DND-41 (cell line): ENCODE measurements around the gene MEMO1.
"Not testable (repeated sequence)": the region's sequence is repeated elsewhere in the genome, so short reads cannot be mapped to it uniquely, and the experiment has no call there.

Source experiments
- EZH2 ChIP-seq: IDR thresholded peaks from 3 replicates; pipeline ENCODE4 v1.6.1; 2012; ENCODE audit warnings: borderline replicate concordance, low read depth, mild to moderate bottlenecking, moderate library complexity, low read length, inconsistent platforms; ENCODE audit not compliant: severe bottlenecking
- TF ChIP-seq, protein P1 (sequence below): IDR thresholded peaks from 2 replicates; pipeline ENCODE4 v1.5.1; 2012; ENCODE audit warnings: borderline replicate concordance, low read length, moderate library complexity, mild to moderate bottlenecking; ENCODE audit not compliant: poor library complexity, severe bottlenecking; ENCODE audit errors: extremely low read depth

- TF ChIP-seq, protein P1, sequence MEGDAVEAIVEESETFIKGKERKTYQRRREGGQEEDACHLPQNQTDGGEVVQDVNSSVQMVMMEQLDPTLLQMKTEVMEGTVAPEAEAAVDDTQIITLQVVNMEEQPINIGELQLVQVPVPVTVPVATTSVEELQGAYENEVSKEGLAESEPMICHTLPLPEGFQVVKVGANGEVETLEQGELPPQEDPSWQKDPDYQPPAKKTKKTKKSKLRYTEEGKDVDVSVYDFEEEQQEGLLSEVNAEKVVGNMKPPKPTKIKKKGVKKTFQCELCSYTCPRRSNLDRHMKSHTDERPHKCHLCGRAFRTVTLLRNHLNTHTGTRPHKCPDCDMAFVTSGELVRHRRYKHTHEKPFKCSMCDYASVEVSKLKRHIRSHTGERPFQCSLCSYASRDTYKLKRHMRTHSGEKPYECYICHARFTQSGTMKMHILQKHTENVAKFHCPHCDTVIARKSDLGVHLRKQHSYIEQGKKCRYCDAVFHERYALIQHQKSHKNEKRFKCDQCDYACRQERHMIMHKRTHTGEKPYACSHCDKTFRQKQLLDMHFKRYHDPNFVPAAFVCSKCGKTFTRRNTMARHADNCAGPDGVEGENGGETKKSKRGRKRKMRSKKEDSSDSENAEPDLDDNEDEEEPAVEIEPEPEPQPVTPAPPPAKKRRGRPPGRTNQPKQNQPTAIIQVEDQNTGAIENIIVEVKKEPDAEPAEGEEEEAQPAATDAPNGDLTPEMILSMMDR, result not testable (repeated sequence)
- not testable (repeated sequence) for TF ChIP-seq EZH2
Measured at GRCh38 chr2:31956934-31957333, 53.9 kb downstream of the MEMO1 start.
